ENCODE results near the gene CDC7. TPM values are rescaled to one million over a fixed set of nuclear protein-coding genes. Genes with fewer than 3 reads are reported as not detected.
A peak's percentile ranks its signal among the peaks of the same experiment; 100 is the strongest.
"Not testable (repeated sequence)": the region's sequence is repeated elsewhere in the genome, so short reads cannot be mapped to it uniquely, and the experiment has no call there.

Gene CDC7
- total and polyA plus RNA-seq, 9 of the 15 experiments (the other 6 are each of a cell fraction or from before 2014, with no cell fraction given): 22.3 to 66.8 (median 44.2) TPM

GRCh38 chr1:91515994-91516393 is 15.3 kb downstream of the CDC7 start:
- FAIRE-seq (no peak), DNase-seq (ENCODE audit: extremely low read depth in 1 of 4, low spot score in 3 of 4) (no peak), ATAC-seq (no peak)
- no peaks in the 10 kb centered on the region for H3K9me3 ChIP-seq (replicated peaks; ENCODE audit: control insufficient read depth, insufficient read depth, low read depth, low read length)
- H3K9me1 ChIP-seq (ENCODE audit: control insufficient read depth, insufficient read depth, low read length): no peaks in the 10 kb centered on the region
- H3K27me3 ChIP-seq (ENCODE audit: control insufficient read depth in 2 of 2, insufficient read depth in 2 of 2, low read length in 2 of 2): no peaks in the 10 kb centered on the region
- H3K4me2 ChIP-seq (ENCODE audit: insufficient read depth, low read length): no peak overlapping the region
- H3K9ac ChIP-seq (ENCODE audit: insufficient read depth in 1 of 2, low read depth in 2 of 2, low read length in 2 of 2): no peak overlapping the region
- no peak overlapping the region for H2AFZ ChIP-seq (ENCODE audit: low read depth, low read length)
- WGBS (ENCODE audit: insufficient coverage, low coverage, missing lambda C conversion rate): 92% methylated on average over 3 of the region's 3 CpGs
- no peaks in the 10 kb centered on the region for H4K20me1 ChIP-seq (replicated peaks; ENCODE audit: control insufficient read depth, insufficient read depth, low read length)
- H3K79me2 ChIP-seq (ENCODE audit: control insufficient read depth, insufficient read depth, low read length): no peaks in the 10 kb centered on the region
- no peaks in the 10 kb centered on the region; a peak in 1 of 5 replicates for H3K4me1 ChIP-seq (replicated peaks in 1 of 2; ENCODE audit: control insufficient read depth in 2 of 2, insufficient read depth in 2 of 2, low read length in 2 of 2)
- BruUV-seq (replicated peaks): no TSS peak
- POLR2A ChIA-PET: no interaction called here
- intact Hi-C loops (cut with micrococcal nuclease): no loop called here
- CTCF ChIA-PET (ENCODE audit: low intra/inter-chr PET ratio): no interaction called here
- H3K36me3 ChIP-seq (ENCODE audit: control insufficient read depth, insufficient read depth, low read length): peaks cover 71% of the 10 kb centered on the region
- in situ Hi-C loops (cut with MboI): no loop called here
- H3K4me3 ChIP-seq: no peak overlapping the region
- no peak overlapping the region for H3K27ac ChIP-seq (ENCODE audit: extremely low read depth, low read depth, low read length)
- TF ChIP-seq NFIX (CRISPR knock-in tag; IDR thresholded peaks at IDR 0.05; ENCODE audit: low read depth) (no peak), ZNF316 (IDR thresholded peaks at IDR 0.05) (peak; percentile 50)

DNA sequence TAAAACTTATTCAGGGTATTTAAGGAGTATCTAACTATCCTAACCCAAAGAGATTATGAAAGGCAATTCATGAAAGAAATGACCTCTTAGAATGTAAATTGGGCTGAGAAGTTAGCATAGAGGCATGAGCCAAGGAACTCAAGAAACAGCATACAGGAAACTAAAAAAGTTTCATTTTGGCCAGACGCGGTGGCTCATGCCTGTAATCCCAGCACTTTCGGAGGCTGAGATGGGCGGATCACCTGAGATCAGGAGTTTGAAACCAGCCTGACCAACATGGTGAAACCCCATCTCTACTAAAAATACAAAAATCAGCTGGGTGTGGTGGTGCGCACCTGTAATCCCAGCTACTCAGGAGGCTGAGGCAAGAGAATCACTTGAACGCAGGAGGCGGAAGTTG is 16.0 kb downstream of the CDC7 start:
- H3K4me2 ChIP-seq (ENCODE audit: insufficient read depth, low read length); H3K9me1 ChIP-seq (ENCODE audit: control insufficient read depth, insufficient read depth, low read length); H3K4me3 ChIP-seq; H3K4me1 ChIP-seq (replicated peaks in 1 of 2; ENCODE audit: control insufficient read depth in 2 of 2, insufficient read depth in 2 of 2, low read length in 2 of 2); DNase-seq (ENCODE audit: extremely low read depth in 1 of 4, low spot score in 3 of 4); H3K9me3 ChIP-seq (replicated peaks; ENCODE audit: control insufficient read depth, insufficient read depth, low read depth, low read length); H3K9ac ChIP-seq (ENCODE audit: insufficient read depth in 1 of 2, low read depth in 2 of 2, low read length in 2 of 2); H3K79me2 ChIP-seq (ENCODE audit: control insufficient read depth, insufficient read depth, low read length); H2AFZ ChIP-seq (ENCODE audit: low read depth, low read length); H3K27ac ChIP-seq (ENCODE audit: extremely low read depth, low read depth, low read length); H3K27me3 ChIP-seq (ENCODE audit: control insufficient read depth in 2 of 2, insufficient read depth in 2 of 2, low read length in 2 of 2); BruUV-seq (replicated peaks); intact Hi-C loops (cut with micrococcal nuclease); ATAC-seq; FAIRE-seq; in situ Hi-C loops (cut with MboI); H4K20me1 ChIP-seq (replicated peaks; ENCODE audit: control insufficient read depth, insufficient read depth, low read length): not testable (repeated sequence)
- ChIA-PET CTCF (ENCODE audit: low intra/inter-chr PET ratio) (interaction anchor here (0.7 kb wide), 1 partner anchor 73 kb away, joined by 3 read pairs; no protein-coding TSS in a partner anchor), POLR2A (interaction anchor here (0.7 kb wide), 1 partner anchor 9 kb away, joined by 4 read pairs; no protein-coding TSS in a partner anchor)
- WGBS (ENCODE audit: insufficient coverage, low coverage, missing lambda C conversion rate): 80% methylated on average over 7 of the region's 7 CpGs
- H3K36me3 ChIP-seq (ENCODE audit: control insufficient read depth, insufficient read depth, low read length): peaks cover 69% of the 10 kb centered on the region

GRCh38 chr1:91519167-91519566 is 18.5 kb downstream of the CDC7 start:
- in situ Hi-C loops (cut with MboI); H2AFZ ChIP-seq (ENCODE audit: low read depth, low read length); BruUV-seq (replicated peaks); H3K9ac ChIP-seq (ENCODE audit: insufficient read depth in 1 of 2, low read depth in 2 of 2, low read length in 2 of 2); H3K9me3 ChIP-seq (replicated peaks; ENCODE audit: control insufficient read depth, insufficient read depth, low read depth, low read length); H4K20me1 ChIP-seq (replicated peaks; ENCODE audit: control insufficient read depth, insufficient read depth, low read length); H3K4me3 ChIP-seq; CTCF ChIA-PET (ENCODE audit: low intra/inter-chr PET ratio); H3K9me1 ChIP-seq (ENCODE audit: control insufficient read depth, insufficient read depth, low read length); FAIRE-seq; H3K27ac ChIP-seq (ENCODE audit: extremely low read depth, low read depth, low read length); H3K27me3 ChIP-seq (ENCODE audit: control insufficient read depth in 2 of 2, insufficient read depth in 2 of 2, low read length in 2 of 2); intact Hi-C loops (cut with micrococcal nuclease); H3K79me2 ChIP-seq (ENCODE audit: control insufficient read depth, insufficient read depth, low read length); H3K4me2 ChIP-seq (ENCODE audit: insufficient read depth, low read length); H3K4me1 ChIP-seq (replicated peaks in 1 of 2; ENCODE audit: control insufficient read depth in 2 of 2, insufficient read depth in 2 of 2, low read length in 2 of 2); DNase-seq (ENCODE audit: extremely low read depth in 1 of 4, low spot score in 3 of 4): not testable (repeated sequence)
- POLR2A ChIA-PET: interaction anchor here (0.6 to 1.3 kb wide), 4 partner anchors 9 to 389 kb away, joined by 3 to 4 read pairs (median 3); no protein-coding TSS in a partner anchor
- peaks cover 57% of the 10 kb centered on the region for H3K36me3 ChIP-seq (ENCODE audit: control insufficient read depth, insufficient read depth, low read length)
- ATAC-seq: peak; percentile 34; the same call in 2 of the 3 replicates
- 75% methylated on average over 2 of the region's 2 CpGs for WGBS (ENCODE audit: insufficient coverage, low coverage, missing lambda C conversion rate)
